IMR-90 (cell line): ENCODE measurements around the gene ACOX3. TPM values are rescaled to one million over a fixed set of nuclear protein-coding genes. Genes with fewer than 3 reads are reported as not detected.

Experiments used
- ATAC-seq: fragments of 200-7000 bp; cut with Tn5 transposase; 2 replicates; pipeline ENCODE4 v1.9.1; 2020; ENCODE audit warnings: low read depth, mild to moderate bottlenecking, moderate library complexity
- BruUV-seq: library from RNA; stranded (reverse); fragments of 400-500 nt; replicated peaks from 2 replicates; lab custom pipeline; 2021; lab: Mats Ljungman, UMichigan
- CTCF ChIA-PET: fragments of 300-600 bp; formaldehyde crosslinking; extraction: SDS; loops from one replicate; lab custom pipeline; 2021; ENCODE audit warnings: antibody characterized with exemption; lab: Yijun Ruan, JAX
- POLR2A ChIA-PET: fragments of 300-600 bp; sonication (Branson Sonifier 250); formaldehyde crosslinking; loops from one replicate; lab custom pipeline; 2022; ENCODE audit warnings: antibody characterized with exemption; ENCODE audit not compliant: unreplicated experiment; lab: Charles Lee
- DNase-seq: peaks from one replicate; pipeline ENCODE4 v3.0.0; 2013
- H2AFZ ChIP-seq: replicated peaks from 2 replicates; pipeline ENCODE3; 2013; ENCODE audit warnings: low read length, mild to moderate bottlenecking; ENCODE audit not compliant: poor library complexity
- H2AK5ac ChIP-seq: 2 replicates; pipeline ENCODE4 v1.6.1; 2013; ENCODE audit warnings: low read depth, low read length, inconsistent platforms
- H2AK9ac ChIP-seq: replicated peaks from 2 replicates; pipeline ENCODE3; 2013; ENCODE audit warnings: mild to moderate bottlenecking, low read depth, low read length, moderate library complexity; ENCODE audit not compliant: poor library complexity
- H2BK120ac ChIP-seq: 2 replicates; pipeline ENCODE4 v1.6.1; 2013; ENCODE audit warnings: low read depth, low read length, inconsistent platforms
- H2BK15ac ChIP-seq: 3 replicates; pipeline ENCODE4 v1.6.1; 2013; ENCODE audit warnings: low read depth, low read length, inconsistent platforms
- H2BK20ac ChIP-seq: 2 replicates; pipeline ENCODE4 v1.6.1; 2013; ENCODE audit warnings: low read depth, mild to moderate bottlenecking, inconsistent platforms, low read length, moderate library complexity
- H2BK5ac ChIP-seq: 2 replicates; pipeline ENCODE4 v1.6.1; 2013; ENCODE audit warnings: mild to moderate bottlenecking, low read depth, low read length, inconsistent platforms; ENCODE audit not compliant: poor library complexity, severe bottlenecking
- H3K14ac ChIP-seq: replicated peaks from 2 replicates; pipeline ENCODE4 v1.6.1; 2013; ENCODE audit warnings: low read depth, low read length, inconsistent platforms
- H3K18ac ChIP-seq: 2 replicates; pipeline ENCODE4 v1.6.1; 2013; ENCODE audit warnings: low read depth, low read length, control low read depth
- H3K23ac ChIP-seq: 2 replicates; pipeline ENCODE4 v1.6.1; 2013; ENCODE audit warnings: low read depth, low read length, inconsistent platforms
- H3K27ac ChIP-seq: 2 replicates; pipeline ENCODE4 v1.5.1; 2013; ENCODE audit warnings: mild to moderate bottlenecking, control low read depth, low read length; ENCODE audit not compliant: insufficient read depth
- H3K27me3 ChIP-seq: 2 replicates; pipeline ENCODE4 v1.6.1; 2013; ENCODE audit warnings: low read length; ENCODE audit not compliant: control insufficient read depth, insufficient read depth
- H3K36me3 ChIP-seq: 2 replicates; pipeline ENCODE4 v1.6.1; 2013; ENCODE audit warnings: low read length, mixed read lengths; ENCODE audit not compliant: control insufficient read depth, insufficient read depth
- H3K4ac ChIP-seq: 2 replicates; pipeline ENCODE4 v1.6.1; 2013; ENCODE audit warnings: low read depth, low read length, inconsistent platforms
- H3K4me1 ChIP-seq: 2 replicates; pipeline ENCODE4 v1.6.1; 2013; ENCODE audit warnings: low read length, mixed read lengths; ENCODE audit not compliant: control insufficient read depth, insufficient read depth
- H3K4me2 ChIP-seq: 2 replicates; pipeline ENCODE4 v1.6.1; 2013; ENCODE audit warnings: low read depth, mild to moderate bottlenecking, control low read depth, low read length, moderate library complexity
- H3K4me3 ChIP-seq: 2 replicates; pipeline ENCODE4 v1.5.1; 2013; ENCODE audit warnings: low read depth, mild to moderate bottlenecking, control low read depth, low read length, moderate library complexity; ENCODE audit not compliant: insufficient read depth
- H3K56ac ChIP-seq: 2 replicates; pipeline ENCODE4 v1.6.1; 2013; ENCODE audit warnings: low read length, inconsistent platforms; ENCODE audit not compliant: insufficient read depth; ENCODE audit errors: extremely low read depth
- H3K79me1 ChIP-seq, 2 experiments: 2 replicates each; pipeline ENCODE4 v1.6.1; 2013; ENCODE audit warnings: low read length in 2 of 2, inconsistent platforms in 1 of 2, low read depth in 1 of 2
- H3K9ac ChIP-seq: 2 replicates; pipeline ENCODE4 v1.6.1; 2013; ENCODE audit warnings: low read depth, low read length, control low read depth
- H3K9me1 ChIP-seq: 2 replicates; pipeline ENCODE4 v1.6.1; 2013; ENCODE audit warnings: low read length, inconsistent platforms; ENCODE audit not compliant: insufficient read depth
- H3K9me3 ChIP-seq: 2 replicates; pipeline ENCODE4 v1.6.1; 2013; ENCODE audit warnings: low read length; ENCODE audit not compliant: control insufficient read depth, insufficient read depth
- H4K20me1 ChIP-seq: 2 replicates; pipeline ENCODE4 v1.6.1; 2013; ENCODE audit warnings: low read length, inconsistent platforms; ENCODE audit not compliant: insufficient read depth
- H4K5ac ChIP-seq: 2 replicates; pipeline ENCODE4 v1.6.1; 2013; ENCODE audit warnings: mild to moderate bottlenecking, low read depth, low read length, control low read depth
- H4K8ac ChIP-seq, 2 experiments: 2 replicates each; pipeline ENCODE4 v1.6.1; 2013; ENCODE audit warnings: low read depth in 2 of 2, low read length in 2 of 2, control low read depth in 1 of 2, inconsistent platforms in 1 of 2
- H4K91ac ChIP-seq: 2 replicates; pipeline ENCODE4 v1.6.1; 2013; ENCODE audit warnings: low read depth, low read length, inconsistent platforms; ENCODE audit not compliant: insufficient read depth
- CEBPB ChIP-seq: IDR thresholded peaks from 2 replicates; pipeline ENCODE4 v1.6.1; 2012; ENCODE audit warnings: low read depth, low read length, improper control_type of control experiment
- CTCF ChIP-seq: conservative IDR thresholded peaks from 2 replicates; pipeline ENCODE4 v1.5.1; 2012; ENCODE audit warnings: mild to moderate bottlenecking, low read depth, low read length, improper control_type of control experiment
- FOS ChIP-seq: fragments of 150-350 bp; IDR thresholded peaks from 2 replicates; pipeline ENCODE4 v1.6.1; 2016; ENCODE audit warnings: low read depth, low read length
- MAZ ChIP-seq: IDR thresholded peaks from 2 replicates; pipeline ENCODE4 v1.6.1; 2012; ENCODE audit warnings: low read depth, mild to moderate bottlenecking, low read length, improper control_type of control experiment, moderate library complexity, borderline replicate concordance
- NFE2L2 ChIP-seq: fragments of 150-350 bp; IDR thresholded peaks from 2 replicates; pipeline ENCODE4 v1.6.1; 2016; ENCODE audit warnings: low read depth, mild to moderate bottlenecking, low read length
- POLR2A ChIP-seq: IDR thresholded peaks from 2 replicates; pipeline ENCODE4 v1.6.1; 2012; ENCODE audit warnings: mild to moderate bottlenecking, low read depth, low read length
- RCOR1 ChIP-seq: IDR thresholded peaks from 2 replicates; pipeline ENCODE4 v1.6.1; 2012; ENCODE audit warnings: mild to moderate bottlenecking, low read length, improper control_type of control experiment; ENCODE audit not compliant: insufficient replicate concordance
- RFX5 ChIP-seq: IDR thresholded peaks from 2 replicates; pipeline ENCODE4 v1.8.0; 2012; ENCODE audit warnings: low read depth, mild to moderate bottlenecking, low read length, moderate library complexity
- SMC3 ChIP-seq: fragments of 150-350 bp; IDR thresholded peaks from 2 replicates; pipeline ENCODE4 v1.6.1; 2016; ENCODE audit warnings: low read depth, mild to moderate bottlenecking, antibody characterized with exemption, low read length, moderate library complexity
- USF2 ChIP-seq: fragments of 150-350 bp; IDR thresholded peaks from 2 replicates; pipeline ENCODE4 v1.6.1; 2017; ENCODE audit warnings: mild to moderate bottlenecking, antibody characterized with exemption, low read length, low read depth
- whole genome bisulfite sequencing, 2 experiments: methylation state at CpG; one replicate each; pipeline versions ENCODE4 v1.1.5 to v1.1.7; 2013; ENCODE audit warnings: missing lambda C conversion rate in 2 of 2; ENCODE audit not compliant: insufficient read length in 1 of 2; ENCODE audit errors: extremely low coverage in 2 of 2; 5-methylcytosine and 5-hydroxymethylcytosine counted together
- dilution Hi-C: fragments of 300-500 bp; cut with HindIII; formaldehyde crosslinking; loops from one replicate; pipeline ENCODE4 v1.14.3; 2018; ENCODE audit warnings: low sequenced_read_pairs; ENCODE audit not compliant: unreplicated experiment
- in situ Hi-C: fragments of 300-500 bp; cut with MboI; formaldehyde crosslinking; loops from 3 replicates; pipeline ENCODE4 v1.14.3; 2019; ENCODE audit warnings: low sequenced_read_pairs, inconsistent platforms, mixed read lengths
- intact Hi-C: fragments of 100-400 bp; cut with micrococcal nuclease; formaldehyde crosslinking; loops from 2 replicates; pipeline ENCODE4 v1.10.0; 2022
- polyA plus RNA-seq, 3 experiments: library from polyadenylated mRNA; depleted of rRNA; stranded (reverse); fragments of >200 nt; gene quantifications; 2 replicates each; pipeline ENCODE4 v1.2.3, GENCODE V29; 2012; ENCODE audit warnings: low replicate concordance in 1 of 3
- total RNA-seq: library from RNA; depleted of rRNA; stranded (reverse); fragments of >200 nt; gene quantifications from 2 replicates; pipeline ENCODE4 v1.2.3, GENCODE V29; 2012

The ACOX3 gene
- total and polyA plus RNA-seq, 2 of the 4 experiments (the other 2 are of a cell fraction) = 15.2 to 25.8 TPM

- peaks cover 21% of the 10 kb centered on the region for H3K9me1 ChIP-seq
- H2AK9ac ChIP-seq = no peak overlapping the region
- no peak overlapping the region for H3K56ac ChIP-seq
- intact Hi-C loops = no loop called here
- H4K5ac ChIP-seq = no peak overlapping the region
- H4K91ac ChIP-seq = no peak overlapping the region
- H3K4ac ChIP-seq = no peak overlapping the region
- TF ChIP-seq CTCF (no peak), RCOR1 (no peak), RFX5 (no peak), SMC3 (no peak), FOS (no peak), MAZ (no peak), POLR2A (no peak), NFE2L2 (no peak), USF2 (no peak), CEBPB (no peak)
- CTCF ChIA-PET = no interaction called here
- H3K18ac ChIP-seq = no peak overlapping the region
- H3K23ac ChIP-seq = no peak overlapping the region
- DNase-seq = no peak
- H3K9me3 ChIP-seq = no peaks in the 10 kb centered on the region
- H2AK5ac ChIP-seq = no peak overlapping the region
- no peak overlapping the region for H3K14ac ChIP-seq
- no peak for ATAC-seq
- no peak overlapping the region for H2BK120ac ChIP-seq
- 83% methylated on average over 15 of the region's 29 CpGs; no CpG with 5 or more reads in 1 of the 2 experiments for WGBS, 2 experiments
- H3K9ac ChIP-seq = no peak overlapping the region
- H3K27ac ChIP-seq = no peak overlapping the region
- H3K4me1 ChIP-seq = peaks cover 25% of the 10 kb centered on the region
- in situ Hi-C loops = no loop called here
- no peak overlapping the region for H4K8ac ChIP-seq
- no peak overlapping the region for H2AFZ ChIP-seq
- dilution Hi-C loops = no loop called here
- H3K27me3 ChIP-seq = no peaks in the 10 kb centered on the region
- H3K4me3 ChIP-seq = no peak overlapping the region
- no peak overlapping the region for H2BK20ac ChIP-seq
- no peak overlapping the region for H2BK5ac ChIP-seq
- no peak overlapping the region for H2BK15ac ChIP-seq
- H3K79me1 ChIP-seq = peaks cover 0 to 12% of the 10 kb centered on the region in 2 experiments; a peak in 1 of 4 replicates
- H3K36me3 ChIP-seq = peaks cover 14% of the 10 kb centered on the region
- peaks cover 37% of the 10 kb centered on the region for H4K20me1 ChIP-seq
- H3K4me2 ChIP-seq = no peak overlapping the region
- no TSS peak for BruUV-seq
- POLR2A ChIA-PET = no interaction called here
Measured at GRCh38 chr4:8475751-8476575, 35.4 kb upstream of the ACOX3 start.
